Liver (tissue), 3 donors: Measurements from ENCODE around the gene TMF1.

ENCODE experiments used
- ATF3 ChIP-seq: IDR thresholded peaks from 2 replicates; pipeline ENCODE4 v1.6.1; 2016; ENCODE audit warnings: antibody characterized with exemption
- CTCF ChIP-seq: fragments of 150-350 bp; IDR thresholded peaks from 2 replicates; pipeline ENCODE4 v1.5.1; 2017; ENCODE audit warnings: improper control_type of control experiment, low read depth, low read length; ENCODE audit not compliant: missing input control
- GABPA ChIP-seq, 2 donors: IDR thresholded peaks in 1 of 2; conservative IDR thresholded peaks in 1 of 2; 2 replicates each; pipeline ENCODE4 v1.6.1; 2016; ENCODE audit warnings: antibody characterized with exemption in 2 of 2, mild to moderate bottlenecking in 1 of 2, moderate library complexity in 1 of 2
- RXRA ChIP-seq, 2 donors: IDR thresholded peaks; 2 replicates each; pipeline ENCODE4 v1.6.1; 2017 to 2018; ENCODE audit warnings: antibody characterized with exemption in 2 of 2, mild to moderate bottlenecking in 1 of 2
- donor health status: healthy.
- donor health status: healthy.

- TF ChIP-seq CTCF (no peak), GABPA (IDR thresholded peaks at IDR 0.05 in 1 of 2, conservative IDR thresholded peaks at IDR 0.05 in 1 of 2) (no peak), ATF3 (no peak), RXRA (IDR thresholded peaks at IDR 0.05) (no peak)
Measured at GRCh38 chr3:69012800-69013252, 39.3 kb downstream of the TMF1 start.
